ENCODE measurements around the gene FTSJ3.

Gene FTSJ3

GRCh38 chr17:63842540-63843386 lies 15.3 kb upstream of the FTSJ3 start, which contains the start of gene SMARCD2:
SMARCD2 (minus strand) TSS chr17:63842685; CDS start chr17:63842674, 11 bp downstream.
- peak; percentile 98 for DNase-seq (ENCODE audit: low spot score)

DNA sequence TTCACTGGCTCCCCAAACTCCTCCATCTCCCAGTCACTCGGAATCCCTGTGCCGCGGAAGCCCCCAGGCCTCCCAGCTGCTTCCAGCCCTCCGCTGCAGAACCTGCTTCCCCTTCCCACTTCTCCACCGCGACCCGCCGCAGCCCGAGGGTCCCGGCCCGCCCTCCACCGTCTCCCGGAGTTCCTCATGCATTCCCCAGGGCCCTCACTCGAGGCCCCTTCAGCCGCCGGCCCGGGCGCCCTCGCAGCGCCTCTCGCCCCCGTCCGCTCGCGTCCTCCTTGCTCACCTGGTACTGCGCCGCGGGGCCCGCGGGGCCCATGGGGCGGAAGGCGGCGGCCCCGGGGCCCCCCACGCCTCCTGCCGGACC lies 14.7 kb upstream of the FTSJ3 start:
- no peak for DNase-seq (ENCODE audit: low spot score)

DNA sequence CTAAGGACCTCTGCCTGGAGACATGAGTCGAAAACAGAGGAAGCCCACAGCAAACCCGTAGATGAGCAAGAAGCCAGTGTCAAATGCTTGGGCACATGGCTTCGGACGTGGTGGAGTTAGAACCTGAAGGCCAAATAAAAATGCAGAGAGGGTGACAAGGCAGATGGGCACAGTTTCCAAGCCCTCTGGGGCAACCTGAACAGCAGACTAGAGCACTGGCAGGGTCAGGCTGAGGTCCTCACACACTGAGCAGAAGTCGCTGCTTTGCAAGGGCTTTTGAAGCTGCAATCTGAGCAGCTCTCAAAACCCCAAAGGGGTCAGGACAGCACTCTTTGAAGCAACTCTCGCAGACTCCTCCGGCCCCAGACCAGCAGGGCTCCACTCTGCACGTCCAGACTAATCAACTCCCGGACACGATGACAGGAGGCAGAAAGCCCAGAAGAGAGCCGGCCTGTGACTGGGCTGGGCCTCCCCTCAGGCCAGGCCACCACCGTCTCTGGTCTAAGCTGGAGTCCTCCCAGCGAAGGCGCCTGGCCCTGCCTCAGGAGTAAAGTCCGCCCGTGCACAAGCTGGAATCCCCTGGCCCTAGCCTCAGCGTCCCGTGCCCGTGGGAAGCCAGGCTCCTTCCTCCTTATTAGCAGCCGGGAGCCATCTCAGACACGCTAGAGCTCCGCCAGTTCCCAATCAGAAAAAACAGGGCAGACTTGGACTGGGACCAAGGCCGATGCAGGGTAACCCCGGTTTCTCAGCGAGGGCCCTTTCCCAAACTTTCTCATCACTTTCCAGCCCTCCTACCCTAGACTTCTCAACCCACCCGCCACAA lies 14.1 kb upstream of the FTSJ3 start:
- peak; percentile 9 for DNase-seq (ENCODE audit: low spot score)

- no peak for DNase-seq (ENCODE audit: low spot score)
Measured at GRCh38 chr17:63840591-63841349, 13.3 kb upstream of the FTSJ3 start.

- DNase-seq (ENCODE audit: low spot score), result peak; percentile 70
Measured at GRCh38 chr17:63838631-63839171, 11.2 kb upstream of the FTSJ3 start.

GRCh38 chr17:63837962-63838600 lies 10.6 kb upstream of the FTSJ3 start:
- DNase-seq (ENCODE audit: low spot score), result no peak

- no peak for DNase-seq (ENCODE audit: low spot score)
Measured at GRCh38 chr17:63837480-63837879, 10.0 kb upstream of the FTSJ3 start.

- DNase-seq (ENCODE audit: low spot score), result no peak
Measured at GRCh38 chr17:63836811-63837210, 9.3 kb upstream of the FTSJ3 start.

DNA sequence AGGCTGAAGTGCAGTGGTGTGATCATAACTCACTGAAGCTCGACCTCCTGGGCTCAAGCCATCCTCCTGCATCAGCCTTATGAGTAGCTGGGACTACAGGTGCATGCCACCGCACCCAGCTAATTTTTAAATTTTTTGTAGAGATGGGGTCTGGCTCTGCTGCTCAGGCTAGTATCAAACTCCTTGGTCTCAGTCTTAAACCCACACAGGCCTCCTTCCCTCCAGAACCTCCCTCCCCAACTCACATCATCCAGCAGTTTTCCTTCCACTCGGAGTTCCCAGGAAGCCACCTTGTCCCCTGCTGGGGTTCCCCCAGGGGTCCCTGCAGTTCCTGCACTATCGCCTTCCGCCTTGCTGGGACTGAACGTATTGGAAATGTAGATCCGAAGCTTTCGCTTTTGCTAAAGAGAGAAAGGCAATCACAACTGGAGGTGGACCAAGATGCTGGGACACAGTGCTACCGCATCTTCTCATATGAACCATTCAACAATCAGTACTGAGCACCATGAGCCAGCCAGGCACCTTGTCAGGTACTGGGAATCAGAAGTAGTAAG lies 7.8 kb upstream of the FTSJ3 start:
- DNase-seq (ENCODE audit: low spot score), result no peak

DNA sequence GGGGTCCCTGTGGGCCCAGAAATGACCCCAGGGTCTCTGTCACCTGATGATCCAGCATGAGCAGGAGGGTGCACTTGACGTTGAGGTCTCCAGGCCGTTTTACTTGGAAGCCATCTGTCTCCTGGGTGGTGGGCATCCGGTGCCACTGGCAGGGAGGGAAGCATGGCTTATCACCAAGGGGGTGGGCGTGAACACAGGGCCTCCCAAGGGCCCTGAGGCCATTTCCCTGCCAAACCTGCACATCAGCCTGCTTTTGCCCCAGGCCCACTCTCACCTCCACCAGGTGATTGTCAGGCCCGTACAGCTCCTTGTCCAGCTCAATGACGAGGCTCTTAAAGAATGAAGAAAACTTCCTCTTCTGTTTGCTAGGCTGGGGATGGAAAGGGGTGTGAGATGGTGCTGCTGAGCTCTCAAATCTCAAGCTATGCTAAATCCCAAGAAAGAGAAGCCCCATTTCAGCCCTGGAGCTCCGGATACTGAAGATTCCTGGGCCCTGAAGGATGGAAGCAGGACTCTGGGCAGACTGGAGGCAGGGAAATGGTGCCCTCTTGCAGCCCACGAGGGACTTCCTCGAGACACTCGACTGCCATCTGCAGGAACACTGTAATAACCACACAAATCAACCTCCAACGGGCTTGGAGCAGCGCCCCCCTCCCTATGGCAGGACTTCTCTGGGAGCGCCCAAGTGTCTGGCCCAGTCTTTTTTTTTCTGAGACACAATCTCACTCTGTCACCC lies 7.1 kb upstream of the FTSJ3 start:
- peak; percentile 77 for DNase-seq (ENCODE audit: low spot score)

DNA sequence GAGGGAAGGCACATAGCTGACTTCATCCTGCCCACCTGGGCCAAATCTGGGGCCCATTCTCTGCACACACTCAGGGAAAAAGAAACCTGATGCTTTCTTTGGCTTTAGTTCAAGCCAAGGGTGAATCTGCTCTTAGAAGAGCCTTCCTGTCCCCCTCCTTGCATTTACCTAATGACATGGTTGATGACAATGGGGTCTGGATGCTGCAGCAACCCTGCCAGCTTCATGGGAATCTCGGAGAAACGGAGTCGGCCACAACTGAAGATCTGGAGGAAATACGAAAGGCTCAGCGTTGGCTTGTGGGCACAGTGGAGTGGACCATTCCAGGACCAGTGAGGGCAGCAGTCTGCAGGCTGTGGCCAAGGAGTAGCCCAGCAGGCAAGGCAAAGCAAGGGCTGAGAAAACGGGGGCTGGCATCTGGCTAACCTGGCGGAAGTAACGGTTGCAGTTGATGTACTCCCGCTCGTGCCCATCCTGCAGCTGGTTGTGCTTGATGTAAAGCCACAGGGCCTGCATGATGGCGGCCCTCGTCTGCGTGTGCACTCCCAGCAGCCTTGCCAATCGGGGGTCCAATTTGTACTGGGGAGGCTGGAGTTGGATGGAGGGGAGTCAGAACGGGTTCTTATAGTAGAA lies 6.4 kb upstream of the FTSJ3 start:
- DNase-seq (ENCODE audit: low spot score), result no peak

DNA sequence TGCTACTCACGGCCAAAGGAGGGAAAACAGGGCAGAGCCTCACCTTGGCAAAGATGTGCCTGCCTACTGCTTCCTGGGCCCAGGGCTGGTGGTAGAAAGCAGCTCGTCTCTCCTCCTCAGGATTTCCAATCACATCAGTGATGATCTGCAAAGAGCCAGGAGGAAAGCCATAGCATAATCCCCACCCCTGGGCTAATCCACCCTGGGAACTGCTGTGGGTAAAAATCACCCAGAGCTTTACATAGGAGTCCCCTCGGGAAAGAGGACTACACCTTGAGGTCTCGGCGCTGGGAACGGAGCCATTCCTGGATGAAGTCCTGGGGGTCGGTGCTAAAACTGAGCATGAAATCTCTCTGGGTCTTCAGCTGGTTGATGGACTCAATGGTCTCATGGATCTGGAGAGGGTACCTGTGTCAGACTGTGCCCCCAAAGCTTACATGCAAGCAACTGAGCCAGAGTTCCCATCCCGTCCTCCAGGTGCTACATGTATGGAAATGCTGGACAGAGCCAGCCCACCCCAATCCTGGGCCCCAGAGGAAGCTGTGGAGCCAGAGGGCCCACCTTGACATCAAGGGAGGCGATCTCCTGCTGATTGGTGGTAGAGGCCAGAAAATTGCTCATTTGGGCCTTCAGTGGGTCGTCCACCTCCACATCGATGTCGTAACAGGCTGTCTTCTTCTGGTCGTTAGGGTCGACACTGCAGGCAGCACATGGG lies 5.7 kb upstream of the FTSJ3 start:
- no peak for DNase-seq (ENCODE audit: low spot score)

- DNase-seq (ENCODE audit: low spot score), result no peak
Measured at GRCh38 chr17:63832455-63832854, 5.0 kb upstream of the FTSJ3 start.

GRCh38 chr17:63832014-63832413 lies 4.6 kb upstream of the FTSJ3 start:
- no peak for DNase-seq (ENCODE audit: low spot score)

- DNase-seq (ENCODE audit: low spot score), result no peak
Measured at GRCh38 chr17:63831505-63831904, 4.0 kb upstream of the FTSJ3 start.

- no peak for DNase-seq (ENCODE audit: low spot score)
Measured at GRCh38 chr17:63830904-63831491, 3.5 kb upstream of the FTSJ3 start.

DNA sequence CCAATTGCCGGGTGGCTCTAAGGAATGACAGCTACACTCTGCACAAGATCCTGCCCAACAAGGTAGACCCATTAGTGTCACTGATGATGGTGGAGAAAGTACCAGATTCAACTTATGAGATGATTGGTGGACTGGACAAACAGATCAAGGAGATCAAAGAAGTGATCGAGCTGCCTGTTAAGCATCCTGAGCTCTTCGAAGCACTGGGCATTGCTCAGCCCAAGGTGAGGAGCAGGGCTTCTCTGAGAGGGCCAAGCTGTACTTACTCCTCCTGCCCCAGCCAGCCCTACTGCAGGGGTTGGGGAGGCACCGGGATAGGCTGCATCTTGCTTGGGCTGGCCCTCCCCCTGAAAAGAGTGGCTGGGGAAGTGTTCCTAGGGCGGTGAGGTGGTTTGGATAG lies 2.8 kb upstream of the FTSJ3 start:
- DNase-seq (ENCODE audit: low spot score), result no peak

GRCh38 chr17:63828936-63829335 lies 1.5 kb upstream of the FTSJ3 start:
- DNase-seq (ENCODE audit: low spot score), result no peak

- DNase-seq (ENCODE audit: low spot score), result no peak
Measured at GRCh38 chr17:63827801-63828221, 348 bp upstream of the FTSJ3 start.

All from AG08395 (cell line).